HG03378 (cell line): ENCODE measurements around the gene MKRN1.
"Not testable (repeated sequence)": the region's sequence is repeated elsewhere in the genome, so short reads cannot be mapped to it uniquely, and the experiment has no call there.

Source experiments
- ATAC-seq: cut with Tn5 transposase; IDR thresholded peaks from one replicate; pipeline ENCODE4 v1.9.1; 2021; ENCODE audit warnings: mild to moderate bottlenecking, moderate library complexity; ENCODE audit not compliant: unreplicated experiment

Gene MKRN1

GRCh38 chr7:140485500-140486265 lies 6.4 kb upstream of the MKRN1 start:
- no peak for ATAC-seq

GRCh38 chr7:140484951-140485499 lies 5.7 kb upstream of the MKRN1 start:
- ATAC-seq, result no peak

GRCh38 chr7:140484479-140484878 lies 5.2 kb upstream of the MKRN1 start:
- no peak for ATAC-seq

GRCh38 chr7:140479739-140480084 lies 407 bp upstream of the MKRN1 start:
- no peak for ATAC-seq

- peak; percentile 18 for ATAC-seq
These were observed 851 bp downstream of the MKRN1 start for GRCh38 chr7:140478246-140479061.

- ATAC-seq, result no peak
These were observed 2.5 kb downstream of the MKRN1 start for GRCh38 chr7:140476698-140477261.

GRCh38 chr7:140475747-140476333 lies 3.5 kb downstream of the MKRN1 start:
- ATAC-seq, result no peak

GRCh38 chr7:140463111-140463510 lies 16.2 kb downstream of the MKRN1 start:
- ATAC-seq, result no peak

- no peak for ATAC-seq
These were observed 20.4 kb downstream of the MKRN1 start for GRCh38 chr7:140458916-140459315.

GRCh38 chr7:140458201-140458600 lies 21.1 kb downstream of the MKRN1 start:
- no peak for ATAC-seq

- ATAC-seq, result no peak
These were observed 22.7 kb downstream of the MKRN1 start for GRCh38 chr7:140456551-140457051.

GRCh38 chr7:140455743-140456142 lies 23.6 kb downstream of the MKRN1 start:
- ATAC-seq, result no peak

GRCh38 chr7:140454657-140455015 lies 24.7 kb downstream of the MKRN1 start:
- no peak for ATAC-seq

GRCh38 chr7:140453785-140454656 lies 25.3 kb downstream of the MKRN1 start:
- not testable (repeated sequence) for ATAC-seq

- no peak for ATAC-seq
These were observed 26.0 kb downstream of the MKRN1 start for GRCh38 chr7:140453273-140453672.

GRCh38 chr7:140451716-140452115 lies 27.6 kb downstream of the MKRN1 start:
- ATAC-seq, result no peak

GRCh38 chr7:140448781-140449480 lies 30.4 kb downstream of the MKRN1 start:
- no peak for ATAC-seq

GRCh38 chr7:140447841-140448240 lies 31.5 kb downstream of the MKRN1 start:
- no peak for ATAC-seq

- ATAC-seq, result no peak
These were observed 32.8 kb downstream of the MKRN1 start for GRCh38 chr7:140446467-140446866.

GRCh38 chr7:140441519-140441918 lies 37.8 kb downstream of the MKRN1 start:
- ATAC-seq, result no peak
